H1 (cell line): ENCODE data around the gene SH3RF3. TPM values are rescaled to one million over a fixed set of nuclear protein-coding genes. Genes with fewer than 3 reads are reported as not detected.

Experiments
- CTCF ChIA-PET: fragments of 300-600 bp; sonication (Branson Sonifier 250); formaldehyde crosslinking; loops from one replicate; lab custom pipeline; 2021; ENCODE audit not compliant: partially characterized antibody; lab: Charles Lee
- POLR2A ChIA-PET: fragments of 300-600 bp; sonication (Branson Sonifier 250); formaldehyde crosslinking; loops from one replicate; lab custom pipeline; 2021; ENCODE audit warnings: inconsistent platforms; ENCODE audit not compliant: partially characterized antibody; lab: Charles Lee
- DNase-seq, 2 experiments: peaks; one replicate each; pipeline versions ENCODE4 v3.0.0 to v3.0.0-alpha.2; 2010 to 2022; ENCODE audit warnings: low spot score in 2 of 2, low read depth in 1 of 2, mixed read lengths in 1 of 2
- FAIRE-seq: peaks from 2 replicates; lab custom pipeline; 2011; peaks lifted over from hg19 to GRCh38; lab: Jason Lieb, UNC
- H2AFZ ChIP-seq: 2 replicates; pipeline ENCODE4 v1.8.1; 2012; ENCODE audit warnings: low read length, inconsistent platforms
- H2AK5ac ChIP-seq: 2 replicates; pipeline ENCODE4 v1.6.1; 2013; ENCODE audit warnings: low read depth, low read length
- H2BK120ac ChIP-seq: replicated peaks from 2 replicates; pipeline ENCODE3; 2013; ENCODE audit warnings: low read depth, low read length, inconsistent platforms
- H2BK12ac ChIP-seq: 2 replicates; pipeline ENCODE4 v1.6.1; 2013; ENCODE audit warnings: low read depth, low read length
- H2BK15ac ChIP-seq: 2 replicates; pipeline ENCODE4 v1.6.1; 2013; ENCODE audit warnings: low read length
- H2BK20ac ChIP-seq: 2 replicates; pipeline ENCODE4 v1.6.1; 2013; ENCODE audit warnings: low read length
- H2BK5ac ChIP-seq: 2 replicates; pipeline ENCODE4 v1.6.1; 2013; ENCODE audit warnings: low read depth, low read length
- H3K14ac ChIP-seq: 2 replicates; pipeline ENCODE4 v1.6.1; 2013; ENCODE audit warnings: inconsistent platforms; ENCODE audit not compliant: insufficient read length
- H3K18ac ChIP-seq: 2 replicates; pipeline ENCODE4 v1.6.1; 2013; ENCODE audit warnings: low read length; ENCODE audit errors: extremely low read depth
- H3K23ac ChIP-seq: 2 replicates; pipeline ENCODE4 v1.6.1; 2013; ENCODE audit warnings: inconsistent platforms; ENCODE audit not compliant: insufficient read length
- H3K23me2 ChIP-seq: 2 replicates; pipeline ENCODE4 v1.6.1; 2013; ENCODE audit warnings: low read depth, low read length
- H3K27ac ChIP-seq: 2 replicates; pipeline ENCODE4 v1.6.1; 2011; ENCODE audit warnings: low read depth, low read length, inconsistent platforms
- H3K27me3 ChIP-seq, 4 experiments: replicated peaks in 1 of 4; 1 replicate in 1 of 4; 2 replicates in 3 of 4; pipeline versions ENCODE4 v1.6.1 to v1.8.1; 2011 to 2013; ENCODE audit warnings: low read length in 3 of 4, mild to moderate bottlenecking in 3 of 4, inconsistent platforms in 2 of 4, mixed read lengths in 2 of 4, moderate library complexity in 1 of 4; ENCODE audit not compliant: control insufficient read depth in 3 of 4, insufficient read depth in 3 of 4; ENCODE audit errors: extremely low read depth in 1 of 4
- H3K36me3 ChIP-seq, 4 experiments: 2 replicates each; pipeline versions ENCODE4 v1.6.1 to v1.8.1; 2011 to 2013; ENCODE audit warnings: mild to moderate bottlenecking in 4 of 4, low read length in 3 of 4, moderate library complexity in 2 of 4, control low read depth in 1 of 4, inconsistent platforms in 1 of 4; ENCODE audit not compliant: insufficient read depth in 4 of 4, control insufficient read depth in 2 of 4
- H3K4ac ChIP-seq: replicated peaks from 2 replicates; pipeline ENCODE3; 2013; ENCODE audit warnings: low read length, low read depth, mixed read lengths, inconsistent platforms; ENCODE audit not compliant: insufficient read length
- H3K4me1 ChIP-seq, 4 experiments: replicated peaks in 1 of 4; 1 replicate in 1 of 4; 2 replicates in 3 of 4; pipeline versions ENCODE4 v1.6.1 to v1.8.1; 2011 to 2013; ENCODE audit warnings: low read length in 3 of 4, inconsistent platforms in 2 of 4, mixed read lengths in 1 of 4; ENCODE audit not compliant: insufficient read depth in 4 of 4, control insufficient read depth in 3 of 4
- H3K4me2 ChIP-seq, 2 experiments: 2 replicates each; pipeline versions ENCODE4 v1.6.1 to v1.8.1; 2011 to 2013; ENCODE audit warnings: low read depth in 2 of 2, low read length in 2 of 2, control low read depth in 1 of 2, inconsistent platforms in 1 of 2, mild to moderate bottlenecking in 1 of 2; ENCODE audit not compliant: insufficient read depth in 1 of 2
- H3K4me3 ChIP-seq, 4 experiments: fragments of 200-600, 300-600 bp in 1 of 4; sonication (generic), shearing (Covaris generic), sonication (Bioruptor Twin) in 1 of 4; 2 replicates each; pipeline versions ENCODE4 v1.5.1 to v1.8.1; 2011 to 2016; ENCODE audit warnings: low read length in 4 of 4, low read depth in 3 of 4, control low read depth in 2 of 4, inconsistent platforms in 2 of 4, mild to moderate bottlenecking in 2 of 4, mixed read lengths in 1 of 4, moderate library complexity in 1 of 4; ENCODE audit not compliant: insufficient read depth in 2 of 4; ENCODE audit errors: extremely low read depth in 1 of 4
- H3K56ac ChIP-seq: replicated peaks from 2 replicates; pipeline ENCODE3; 2013; ENCODE audit warnings: low read depth, mild to moderate bottlenecking, mixed read lengths, low read length, inconsistent platforms; ENCODE audit not compliant: insufficient read length
- H3K79me1 ChIP-seq: 2 replicates; pipeline ENCODE4 v1.6.1; 2013; ENCODE audit warnings: low read depth, low read length, control low read depth
- H3K79me2 ChIP-seq, 2 experiments: 2 replicates each; pipeline versions ENCODE4 v1.6.1 to v1.8.1; 2012 to 2013; ENCODE audit warnings: low read length in 2 of 2, mild to moderate bottlenecking in 2 of 2, inconsistent platforms in 1 of 2; ENCODE audit not compliant: insufficient read depth in 2 of 2, control insufficient read depth in 1 of 2
- H3K9ac ChIP-seq, 4 experiments: replicated peaks in 1 of 4; 1 replicate in 1 of 4; 2 replicates in 3 of 4; pipeline versions ENCODE4 v1.6.1 to v1.8.1; 2011 to 2013; ENCODE audit warnings: low read depth in 3 of 4, low read length in 3 of 4, control low read depth in 2 of 4, mild to moderate bottlenecking in 2 of 4, moderate library complexity in 2 of 4, inconsistent platforms in 1 of 4; ENCODE audit errors: extremely low read depth in 1 of 4
- H3K9me3 ChIP-seq, 2 experiments: 2 replicates each; pipeline versions ENCODE4 v1.6.1 to v1.8.1; 2012 to 2013; ENCODE audit warnings: mild to moderate bottlenecking in 2 of 2, moderate library complexity in 2 of 2, control low read depth in 1 of 2, inconsistent platforms in 1 of 2, low read depth in 1 of 2, low read length in 1 of 2, mixed read lengths in 1 of 2; ENCODE audit not compliant: insufficient read depth in 2 of 2
- H4K20me1 ChIP-seq, 2 experiments: replicated peaks in 1 of 2; 2 replicates each; pipeline versions ENCODE3 to v1.8.1; 2011 to 2013; ENCODE audit warnings: inconsistent platforms in 2 of 2, low read length in 2 of 2, mild to moderate bottlenecking in 1 of 2; ENCODE audit not compliant: insufficient read depth in 2 of 2, control insufficient read depth in 1 of 2
- H4K5ac ChIP-seq: 2 replicates; pipeline ENCODE4 v1.6.1; 2013; ENCODE audit warnings: low read length, low read depth, mixed read lengths, inconsistent platforms; ENCODE audit not compliant: insufficient read length
- H4K8ac ChIP-seq: 2 replicates; pipeline ENCODE4 v1.8.0; 2013; ENCODE audit warnings: mild to moderate bottlenecking, moderate library complexity, low read length, inconsistent platforms; ENCODE audit not compliant: insufficient read depth; ENCODE audit errors: extremely low read depth
- H4K91ac ChIP-seq: replicated peaks from 2 replicates; pipeline ENCODE3; 2013; ENCODE audit warnings: low read length, mixed read lengths, inconsistent platforms; ENCODE audit not compliant: insufficient read length
- CEBPB ChIP-seq: IDR thresholded peaks from 2 replicates; pipeline ENCODE4 v1.6.1; 2012; ENCODE audit warnings: low read depth, low read length
- CHD1 ChIP-seq: IDR thresholded peaks from 2 replicates; pipeline ENCODE4 v1.6.1; 2012; ENCODE audit warnings: low read depth, low read length, improper control_type of control experiment
- CTBP2 ChIP-seq: IDR thresholded peaks from 2 replicates; pipeline ENCODE4 v1.7.0; 2011; ENCODE audit warnings: borderline replicate concordance, mild to moderate bottlenecking, moderate library complexity, mixed read lengths, low read length; ENCODE audit not compliant: insufficient read depth, insufficient read length
- HDAC2 ChIP-seq, 2 experiments: fragments of 300-600 bp in 1 of 2; sonication (generic) in 1 of 2; IDR thresholded peaks; 2 replicates each; pipeline ENCODE4 v1.6.1; 2011 to 2012; ENCODE audit warnings: low read depth in 2 of 2, low read length in 2 of 2, mild to moderate bottlenecking in 2 of 2, moderate library complexity in 2 of 2, borderline replicate concordance in 1 of 2, inconsistent platforms in 1 of 2
- TEAD4 ChIP-seq: IDR thresholded peaks from 2 replicates; pipeline ENCODE4 v1.6.1; 2012; ENCODE audit warnings: low read depth, low read length, inconsistent platforms, mixed read lengths
- WGBS, 2 experiments: shearing (Covaris generic) in 1 of 2; methylation state at CpG; one replicate each; pipeline versions ENCODE4 v1.1.6 to v1.1.7; 2013 to 2015; ENCODE audit warnings: low lambda C conversion rate in 2 of 2, mixed read lengths in 2 of 2, inconsistent platforms in 1 of 2, low coverage in 1 of 2, missing lambda C conversion rate in 1 of 2; ENCODE audit not compliant: insufficient replicate concordance in 2 of 2, insufficient coverage in 1 of 2, insufficient read length in 1 of 2; ENCODE audit errors: extremely low coverage in 1 of 2, missing lambda C conversion rate in 1 of 2; 5-methylcytosine and 5-hydroxymethylcytosine counted together
- polyA plus RNA-seq, 7 experiments: library from polyadenylated mRNA; depleted of rRNA in 3 of 7; stranded (reverse) in 5 of 7; unstranded in 2 of 7; fragments of >200 nt in 5 of 7; fragments of 200-250 nt in 2 of 7; gene quantifications; 1 replicate in 5 of 7; 2 replicates in 1 of 7; 4 replicates in 1 of 7; pipeline versions ENCODE4 v1.2.1 to v1.2.3, GENCODE V29; 2011 to 2013; ENCODE audit warnings: missing spikeins in 2 of 7, mixed read lengths in 2 of 7
- total RNA-seq: library from RNA; stranded (reverse); fragmentation: NEBNext Ultra II Directional; extraction: Animal tissue kit (Norgen Biotek cat#: 25700); gene quantifications from 2 replicates; pipeline ENCODE4 v1.2.1, GENCODE V29; 2021

The SH3RF3 gene
- total and polyA plus RNA-seq, 2 of the 8 experiments (the other 6 are each of a cell fraction or from before 2014, with no cell fraction given): 0.11 to 0.65 TPM

GRCh38 chr2:109498906-109499305 is 369.9 kb downstream of the SH3RF3 start:
- Histone ChIP-seq H2BK120ac (no peak overlapping the region), H3K4ac (no peak overlapping the region), H3K4me2 (no peak overlapping the region), H4K91ac (no peak overlapping the region), H4K8ac (no peak overlapping the region), H3K56ac (no peak overlapping the region), H3K79me1 (no peaks in the 10 kb centered on the region), H2BK15ac (no peak overlapping the region), H3K18ac (no peak overlapping the region), H3K14ac (no peak overlapping the region), H3K23ac (no peak overlapping the region), H3K79me2 (no peaks in the 10 kb centered on the region), H4K5ac (no peak overlapping the region), H2AK5ac (no peak overlapping the region), H3K4me3 (no peak overlapping the region), H3K27ac (no peak overlapping the region), H4K20me1 (no peaks in the 10 kb centered on the region), H3K9ac (no peak overlapping the region), H3K23me2 (no peaks in the 10 kb centered on the region), H3K27me3 (no peaks in the 10 kb centered on the region), H2AFZ (no peak overlapping the region), H3K36me3 (no peaks in the 10 kb centered on the region), H3K4me1 (no peaks in the 10 kb centered on the region), H2BK5ac (no peak overlapping the region), H2BK12ac (no peak overlapping the region), H2BK20ac (no peak overlapping the region), H3K9me3 (no peaks in the 10 kb centered on the region)
- CTCF ChIA-PET: interaction anchor here (1.1 to 3.5 kb wide), 5 partner anchors 12 to 290 kb away, joined by 3 to 22 read pairs (median 4); no protein-coding TSS in a partner anchor
- FAIRE-seq: no peak
- TF ChIP-seq CHD1 (no peak), TEAD4 (no peak), CTBP2 (no peak), CEBPB (no peak), HDAC2 (IDR thresholded peaks at IDR 0.05; ENCODE audit: borderline replicate concordance in 1 of 2, low read depth in 2 of 2, low read length in 2 of 2) (no peak)
- DNase-seq: no peak
- POLR2A ChIA-PET: interaction anchor here (1.3 kb wide), 1 partner anchor 10 kb away, joined by 3 read pairs; no protein-coding TSS in a partner anchor
- WGBS, 2 experiments: 87% methylated on average over 15 of the region's 15 CpGs; no CpG with 5 or more reads in 1 of the 2 experiments
